Endothelial cell of umbilical vein (primary cell): ENCODE results near the gene APP. TPM values are rescaled to one million over a fixed set of nuclear protein-coding genes. Genes with fewer than 3 reads are reported as not detected.

Source experiments
- BruUV-seq: library from RNA; stranded (reverse); fragments of 400-500 nt; replicated peaks from 2 replicates; lab custom pipeline; 2021; lab: Mats Ljungman, UMichigan
- CTCF ChIA-PET: fragments of 300-600, 350-600 bp; sonication (Branson Sonifier 250); formaldehyde crosslinking; loops from one replicate; lab custom pipeline; 2021; ENCODE audit warnings: antibody characterized with exemption, inconsistent platforms; lab: Charles Lee
- POLR2A ChIA-PET: fragments of 300-600, 350-600 bp; sonication (Branson Sonifier 250); formaldehyde crosslinking; loops from one replicate; lab custom pipeline; 2021; ENCODE audit warnings: antibody characterized with exemption, inconsistent platforms; lab: Charles Lee
- DNase-seq: peaks from one replicate; pipeline ENCODE4 v3.0.0-alpha.2; 2011; ENCODE audit warnings: low read depth, low spot score
- FAIRE-seq: peaks from 2 replicates; lab custom pipeline; 2011; peaks lifted over from hg19 to GRCh38; lab: Jason Lieb, UNC
- H2AFZ ChIP-seq: 2 replicates; pipeline ENCODE4 v1.6.0; 2012; ENCODE audit warnings: low read depth, low read length, control low read depth, inconsistent platforms
- H3K27ac ChIP-seq: 2 replicates; pipeline ENCODE4 v1.5.1; 2011; ENCODE audit warnings: low read depth, mild to moderate bottlenecking, control low read depth, low read length, moderate library complexity; ENCODE audit not compliant: insufficient read depth
- H3K27me3 ChIP-seq, 2 experiments: 2 replicates each; pipeline versions ENCODE4 v1.6.0 to v1.6.1; 2011; ENCODE audit warnings: low read length in 2 of 2, mixed read lengths in 1 of 2; ENCODE audit not compliant: control insufficient read depth in 2 of 2, insufficient read depth in 2 of 2
- H3K36me3 ChIP-seq, 2 experiments: 2 replicates in 1 of 2; 3 replicates in 1 of 2; pipeline ENCODE4 v1.5.1; 2011; ENCODE audit warnings: low read length in 2 of 2, mild to moderate bottlenecking in 1 of 2, moderate library complexity in 1 of 2; ENCODE audit not compliant: control insufficient read depth in 2 of 2, insufficient read depth in 2 of 2; ENCODE audit errors: extremely low read depth in 1 of 2
- H3K4me1 ChIP-seq: 3 replicates; pipeline ENCODE4 v1.5.1; 2011; ENCODE audit warnings: mild to moderate bottlenecking, low read length; ENCODE audit not compliant: control insufficient read depth, insufficient read depth; ENCODE audit errors: extremely low read depth
- H3K4me2 ChIP-seq: 2 replicates; pipeline ENCODE4 v1.6.1; 2011; ENCODE audit warnings: low read length, control low read depth, mixed read lengths; ENCODE audit not compliant: insufficient read depth
- H3K4me3 ChIP-seq, 3 experiments: fragments of 200-600 bp in 1 of 3; sonication (generic), shearing (Covaris generic) in 1 of 3; replicated peaks in 1 of 3; 2 replicates each; pipeline ENCODE4 v1.5.1; 2011 to 2016; ENCODE audit warnings: control low read depth in 3 of 3, low read length in 3 of 3, mild to moderate bottlenecking in 2 of 3, inconsistent platforms in 1 of 3, low read depth in 1 of 3, moderate library complexity in 1 of 3; ENCODE audit not compliant: insufficient read depth in 1 of 3
- H3K79me2 ChIP-seq: 2 replicates; pipeline ENCODE4 v1.6.0; 2012; ENCODE audit warnings: low read length, inconsistent platforms; ENCODE audit not compliant: control insufficient read depth, insufficient read depth
- H3K9ac ChIP-seq: replicated peaks from 2 replicates; pipeline ENCODE3; 2011; ENCODE audit warnings: low read length, control low read depth; ENCODE audit not compliant: insufficient read depth; ENCODE audit errors: extremely low read depth
- H3K9me1 ChIP-seq: replicated peaks from 3 replicates; pipeline ENCODE4 v1.6.0; 2011; ENCODE audit warnings: mild to moderate bottlenecking, low read length; ENCODE audit not compliant: control insufficient read depth, insufficient read depth; ENCODE audit errors: extremely low read depth
- H3K9me3 ChIP-seq: replicated peaks from 2 replicates; pipeline ENCODE4 v1.5.1; 2012; ENCODE audit warnings: low read length, inconsistent platforms; ENCODE audit not compliant: control insufficient read depth, insufficient read depth
- H4K20me1 ChIP-seq: replicated peaks from 2 replicates; pipeline ENCODE3; 2011; ENCODE audit warnings: mild to moderate bottlenecking, low read length; ENCODE audit not compliant: control insufficient read depth, insufficient read depth; ENCODE audit errors: extremely low read depth
- EZH2 ChIP-seq: IDR thresholded peaks from 2 replicates; pipeline ENCODE4 v1.6.1; 2012; ENCODE audit warnings: borderline replicate concordance, low read depth, mild to moderate bottlenecking, moderate library complexity, low read length, inconsistent platforms; ENCODE audit not compliant: severe bottlenecking
- FOS ChIP-seq: IDR thresholded peaks from 2 replicates; pipeline ENCODE4 v1.6.1; 2011; ENCODE audit warnings: mild to moderate bottlenecking, low read length, moderate library complexity, borderline replicate concordance; ENCODE audit not compliant: insufficient read depth
- GATA2 ChIP-seq: IDR thresholded peaks from 2 replicates; pipeline ENCODE4 v1.7.0; 2011; ENCODE audit warnings: low read depth, mild to moderate bottlenecking, moderate library complexity, mixed read lengths, low read length; ENCODE audit not compliant: insufficient read length, insufficient read depth
- JUN ChIP-seq: IDR thresholded peaks from 2 replicates; pipeline ENCODE4 v1.6.1; 2011; ENCODE audit warnings: borderline replicate concordance, low read depth; ENCODE audit not compliant: insufficient read length, insufficient read depth
- MYC ChIP-seq: IDR thresholded peaks from one replicate; pipeline ENCODE4 v1.6.1; 2011; ENCODE audit warnings: mild to moderate bottlenecking, low read depth, low read length
- POLR2A ChIP-seq: IDR thresholded peaks from 2 replicates; pipeline ENCODE4 v1.6.1; 2012; ENCODE audit warnings: low read depth, mild to moderate bottlenecking, control low read depth, low read length
- POLR2AphosphoS5 ChIP-seq: IDR thresholded peaks from 2 replicates; pipeline ENCODE4 v1.6.1; 2012; ENCODE audit warnings: low read depth, mild to moderate bottlenecking, control low read depth, low read length, moderate library complexity; ENCODE audit not compliant: insufficient read depth
- dilution Hi-C: fragments of 300-500 bp; cut with MboI; formaldehyde crosslinking; loops from one replicate; pipeline ENCODE4 v1.15.0; 2019; ENCODE audit warnings: low sequenced_read_pairs; ENCODE audit not compliant: extremely low pct_ligation_motif_present
- intact Hi-C: fragments of 100-400 bp; cut with micrococcal nuclease; formaldehyde crosslinking; loops from one replicate; pipeline ENCODE4 v1.10.0; 2022
- polyA plus RNA-seq, 4 experiments: library from polyadenylated mRNA; depleted of rRNA in 3 of 4; stranded (reverse) in 3 of 4; unstranded in 1 of 4; fragments of >200 nt; gene quantifications; 2 replicates each; pipeline versions ENCODE4 v1.2.1 to v1.2.3, GENCODE V29; 2011 to 2012; ENCODE audit warnings: missing spikeins in 1 of 4
- total RNA-seq: library from RNA; stranded (reverse); gene quantifications from 2 replicates; pipeline ENCODE4 v1.2.3, GENCODE V29; 2021
- TF ChIP-seq, protein P1 (sequence below): IDR thresholded peaks from 2 replicates; pipeline ENCODE4 v1.6.1; 2011; ENCODE audit not compliant: insufficient read depth, insufficient read length
- TF ChIP-seq, protein P2 (sequence below), 2 donors: IDR thresholded peaks; 1 replicate in 1 of 2; 2 replicates in 1 of 2; pipeline ENCODE4 v1.5.1; 2011; ENCODE audit warnings: low read length in 2 of 2, mild to moderate bottlenecking in 2 of 2, moderate library complexity in 2 of 2, control low read depth in 1 of 2, inconsistent platforms in 1 of 2, low read depth in 1 of 2; ENCODE audit not compliant: insufficient read depth in 1 of 2; ENCODE audit errors: extremely low read depth in 1 of 2

The APP gene
- total and polyA plus RNA-seq, 2 donors (not counting 3 experiments of a cell fraction or from before 2014, with no cell fraction given): 914 to 928 TPM

DNA sequence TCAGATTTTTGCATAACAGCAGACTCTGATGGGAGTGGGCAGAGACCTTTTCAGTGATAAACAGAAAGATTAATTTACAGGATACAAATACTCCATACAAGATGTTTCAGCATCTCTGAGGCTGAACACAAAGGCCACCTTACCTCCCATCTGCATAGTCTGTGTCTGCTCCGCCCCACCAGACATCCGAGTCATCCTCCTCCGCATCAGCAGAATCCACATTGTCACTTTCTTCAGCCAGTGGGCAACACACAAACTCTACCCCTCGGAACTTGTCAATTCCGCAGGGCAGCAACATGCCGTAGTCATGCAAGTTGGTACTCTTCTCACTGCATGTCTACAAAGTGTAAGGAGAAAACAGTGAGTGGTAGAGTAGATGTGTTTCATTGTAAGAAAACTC, 119.7 kb downstream of the APP start:
- Histone ChIP-seq H3K79me2 (peaks cover 71% of the 10 kb centered on the region), H3K27ac (no peak overlapping the region), H3K9me3 (no peaks in the 10 kb centered on the region), H3K9me1 (no peaks in the 10 kb centered on the region), H3K4me1 (no peaks in the 10 kb centered on the region), H2AFZ (no peak overlapping the region), H3K36me3 (peaks cover 7 to 24% of the 10 kb centered on the region in 2 experiments), H3K27me3 (no peaks in the 10 kb centered on the region), H3K4me3 (no peak overlapping the region), H3K9ac (no peak overlapping the region), H3K4me2 (no peak overlapping the region), H4K20me1 (peaks cover 9% of the 10 kb centered on the region)
- TF ChIP-seq GATA2 (no peak), JUN (no peak), FOS (no peak), EZH2 (no peak), POLR2A (no peak), POLR2AphosphoS5 (no peak), MYC (no peak)
- TF ChIP-seq, protein P1, sequence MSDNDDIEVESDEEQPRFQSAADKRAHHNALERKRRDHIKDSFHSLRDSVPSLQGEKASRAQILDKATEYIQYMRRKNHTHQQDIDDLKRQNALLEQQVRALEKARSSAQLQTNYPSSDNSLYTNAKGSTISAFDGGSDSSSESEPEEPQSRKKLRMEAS: no peak
- TF ChIP-seq, protein P2, sequence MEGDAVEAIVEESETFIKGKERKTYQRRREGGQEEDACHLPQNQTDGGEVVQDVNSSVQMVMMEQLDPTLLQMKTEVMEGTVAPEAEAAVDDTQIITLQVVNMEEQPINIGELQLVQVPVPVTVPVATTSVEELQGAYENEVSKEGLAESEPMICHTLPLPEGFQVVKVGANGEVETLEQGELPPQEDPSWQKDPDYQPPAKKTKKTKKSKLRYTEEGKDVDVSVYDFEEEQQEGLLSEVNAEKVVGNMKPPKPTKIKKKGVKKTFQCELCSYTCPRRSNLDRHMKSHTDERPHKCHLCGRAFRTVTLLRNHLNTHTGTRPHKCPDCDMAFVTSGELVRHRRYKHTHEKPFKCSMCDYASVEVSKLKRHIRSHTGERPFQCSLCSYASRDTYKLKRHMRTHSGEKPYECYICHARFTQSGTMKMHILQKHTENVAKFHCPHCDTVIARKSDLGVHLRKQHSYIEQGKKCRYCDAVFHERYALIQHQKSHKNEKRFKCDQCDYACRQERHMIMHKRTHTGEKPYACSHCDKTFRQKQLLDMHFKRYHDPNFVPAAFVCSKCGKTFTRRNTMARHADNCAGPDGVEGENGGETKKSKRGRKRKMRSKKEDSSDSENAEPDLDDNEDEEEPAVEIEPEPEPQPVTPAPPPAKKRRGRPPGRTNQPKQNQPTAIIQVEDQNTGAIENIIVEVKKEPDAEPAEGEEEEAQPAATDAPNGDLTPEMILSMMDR (IDR thresholded peaks at IDR 0.05; ENCODE audit: extremely low read depth in 1 of 2, insufficient read depth in 1 of 2, low read depth in 1 of 2, low read length in 2 of 2): no peak
- BruUV-seq: no TSS peak
- CTCF ChIA-PET: interaction anchor here (1.2 kb wide), 1 partner anchor 24 kb away, joined by 3 read pairs; no protein-coding TSS in a partner anchor
- intact Hi-C loops: no loop called here
- FAIRE-seq (no peak), DNase-seq (no peak)
- POLR2A ChIA-PET: no interaction called here
- dilution Hi-C loops: no loop called here
